T-cell (primary cell): ENCODE measurements around the gene PPP1R9A. TPM values are rescaled to one million over a fixed set of nuclear protein-coding genes. Genes with fewer than 3 reads are reported as not detected.

Experiments
- ATAC-seq, 4 experiments: fragments of 200-7000 bp in 3 of 4; fragments of 150-1000 bp in 1 of 4; cut with Tn5 transposase; replicated peaks in 1 of 4; 1 replicate in 3 of 4; 2 replicates in 1 of 4; pipeline ENCODE4 v1.10.0; 2021; ENCODE audit warnings: moderate library complexity in 3 of 4, mild to moderate bottlenecking in 2 of 4, moderate number of reproducible peaks in 1 of 4
- CTCF ChIA-PET, 2 donors: fragments of 300-600 bp; sonication (Branson Sonifier 250); formaldehyde crosslinking; loops; one replicate each; lab custom pipeline; 2022; ENCODE audit warnings: antibody characterized with exemption in 2 of 2; lab: Charles Lee
- POLR2A ChIA-PET, 2 donors: fragments of 300-600 bp; sonication (Branson Sonifier 250); formaldehyde crosslinking; loops; one replicate each; lab custom pipeline; 2022; ENCODE audit warnings: antibody characterized with exemption in 2 of 2; lab: Charles Lee
- DNase-seq, 35 experiments: peaks; one replicate each; pipeline versions ENCODE4 v3.0.0 to v3.0.0-alpha.2; 2013 to 2023
- H3K27ac ChIP-seq: one replicate; pipeline ENCODE4 v1.5.1; 2013; ENCODE audit warnings: low read length
- H3K27me3 ChIP-seq, 2 experiments: replicated peaks in 1 of 2; 1 replicate in 1 of 2; 2 replicates in 1 of 2; pipeline versions ENCODE4 v1.6.1 to v1.7.0; 2013; ENCODE audit warnings: low read length in 1 of 2, mixed read lengths in 1 of 2; ENCODE audit not compliant: control insufficient read depth in 2 of 2, insufficient read depth in 2 of 2; ENCODE audit errors: extremely low read depth in 1 of 2
- H3K36me3 ChIP-seq, 2 donors: 1 replicate in 1 of 2; 2 replicates in 1 of 2; pipeline versions ENCODE4 v1.6.1 to v1.7.0; 2013; ENCODE audit warnings: low read length in 1 of 2; ENCODE audit not compliant: control insufficient read depth in 2 of 2, insufficient read depth in 1 of 2; ENCODE audit errors: extremely low read depth in 1 of 2
- H3K4me1 ChIP-seq, 2 experiments: 1 replicate in 1 of 2; 2 replicates in 1 of 2; pipeline versions ENCODE4 v1.6.1 to v1.7.0; 2013; ENCODE audit warnings: low read length in 2 of 2, mixed read lengths in 1 of 2; ENCODE audit not compliant: insufficient read depth in 2 of 2, control insufficient read depth in 1 of 2; ENCODE audit errors: extremely low read depth in 1 of 2
- H3K4me3 ChIP-seq, 2 donors: 1 replicate in 1 of 2; 2 replicates in 1 of 2; pipeline versions ENCODE4 v1.5.1 to v1.7.0; 2013; ENCODE audit warnings: mild to moderate bottlenecking in 2 of 2, low read length in 1 of 2, moderate library complexity in 1 of 2; ENCODE audit not compliant: control insufficient read depth in 1 of 2; ENCODE audit errors: extremely low read depth in 1 of 2
- H3K9me3 ChIP-seq: 2 replicates; pipeline ENCODE4 v1.7.0; 2013
- H3K27ac Mint-ChIP-seq, 2 donors: one replicate each; pipeline ENCODE4 v1.8.0; 2020 to 2021; ENCODE audit warnings: mild to moderate bottlenecking in 2 of 2, mixed read lengths in 2 of 2
- H3K27me3 Mint-ChIP-seq, 2 donors: one replicate each; pipeline ENCODE4 v1.8.0; 2021 to 2022; ENCODE audit warnings: mixed read lengths in 2 of 2
- H3K36me3 Mint-ChIP-seq: one replicate; pipeline ENCODE4 v1.8.0; 2021; ENCODE audit warnings: mixed read lengths
- H3K4me1 Mint-ChIP-seq, 3 donors: one replicate each; pipeline ENCODE4 v1.8.0; 2020 to 2022; ENCODE audit warnings: mixed read lengths in 3 of 3, mild to moderate bottlenecking in 1 of 3
- H3K4me3 Mint-ChIP-seq, 3 donors: one replicate each; pipeline ENCODE4 v1.8.0; 2020 to 2022; ENCODE audit warnings: mild to moderate bottlenecking in 3 of 3, mixed read lengths in 3 of 3, moderate library complexity in 3 of 3
- H3K9me3 Mint-ChIP-seq, 3 donors: one replicate each; pipeline ENCODE4 v1.8.0; 2020 to 2022; ENCODE audit warnings: mixed read lengths in 3 of 3
- WGBS: methylation state at CpG from one replicate; pipeline ENCODE4 v1.1.5; 2013; ENCODE audit warnings: missing lambda C conversion rate; ENCODE audit not compliant: insufficient coverage; 5-methylcytosine and 5-hydroxymethylcytosine counted together
- total RNA-seq, 35 experiments: library from RNA in 6 of 35; stranded (reverse) in 6 of 35; fragments of 120-200 nt in 1 of 35; gene quantifications; one replicate each; pipeline versions ENCODE4 v1.2.1 to v1.2.4 and lab custom pipeline; 2013 to 2026

The PPP1R9A gene
- total RNA-seq, 5 donors from 2014 or later (not counting 1 experiment from before 2014, with no cell fraction given): 0.10 to 0.23 (median 0.13) TPM; not detected in 2

DNA sequence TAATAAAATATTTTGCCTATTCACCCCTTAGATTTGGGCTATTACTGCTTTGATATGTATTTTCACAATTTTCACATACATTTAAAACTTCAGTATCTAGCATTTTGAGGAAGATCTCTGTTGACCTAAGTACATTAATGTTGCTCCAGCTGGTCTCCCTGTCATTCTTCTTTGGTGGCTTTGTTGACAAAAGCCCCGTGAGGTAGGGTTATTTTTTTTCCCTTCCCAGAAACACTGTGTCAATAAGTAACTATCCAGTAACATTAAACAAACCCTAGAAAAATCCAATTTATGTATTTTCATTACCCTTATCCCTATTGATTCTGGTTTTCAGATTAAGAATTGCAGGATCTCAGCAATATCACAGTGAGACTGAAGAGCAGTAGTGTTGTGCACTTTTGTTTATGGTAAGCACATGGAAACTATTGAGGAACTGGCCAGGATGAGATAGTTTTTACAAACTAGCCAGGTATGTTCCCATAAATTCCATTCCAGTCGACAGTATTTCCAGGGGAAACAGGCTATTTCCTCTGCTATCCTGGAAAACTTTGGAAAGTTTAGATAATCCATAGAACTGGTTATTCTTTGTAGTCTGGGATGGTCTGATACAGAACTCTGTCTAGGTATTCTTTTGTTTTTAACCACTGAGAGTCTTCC lies 218.8 kb downstream of the PPP1R9A start:
- DNase-seq (no peak), ATAC-seq (no peak)
- H3K36me3 ChIP-seq: no peaks in the 10 kb centered on the region
- WGBS: no CpG with 5 or more reads among the region's 2 CpGs
- Mint-ChIP-seq H3K36me3 (no peaks in the 10 kb centered on the region), H3K4me1 (no peaks in the 10 kb centered on the region), H3K9me3 (peaks cover 0 to 8% (median 3%) of the 10 kb centered on the region in 3 donors), H3K4me3 (no peak overlapping the region), H3K27me3 (no peaks in the 10 kb centered on the region), H3K27ac (no peak overlapping the region)
- H3K4me1 ChIP-seq: no peaks in the 10 kb centered on the region
- POLR2A ChIA-PET: no interaction called here
- H3K9me3 ChIP-seq: no peaks in the 10 kb centered on the region
- H3K27me3 ChIP-seq: no peaks in the 10 kb centered on the region
- H3K4me3 ChIP-seq: no peak overlapping the region
- no peak overlapping the region for H3K27ac ChIP-seq
- CTCF ChIA-PET: no interaction called here

DNA sequence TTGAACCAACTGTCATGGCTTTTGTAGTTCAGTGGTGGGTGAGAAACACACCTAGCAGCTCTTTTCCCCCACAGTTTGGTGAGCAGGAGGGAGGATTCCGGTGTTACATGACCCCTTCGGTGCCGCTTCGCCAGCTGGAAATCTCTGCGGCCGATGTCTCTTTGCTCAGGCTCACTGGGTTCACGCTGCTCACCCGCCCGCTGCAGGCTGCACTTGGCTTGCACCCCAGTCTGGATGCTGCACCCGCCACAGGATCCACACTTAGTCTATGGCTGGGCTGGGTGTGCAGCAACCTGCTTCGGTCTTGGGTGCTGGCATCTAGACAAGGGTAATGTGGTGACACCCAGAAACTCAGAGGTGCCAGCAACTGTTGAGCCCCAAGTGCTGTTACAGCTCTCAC lies 225.1 kb downstream of the PPP1R9A start:
- DNase-seq (no peak), ATAC-seq (no peak)
- Mint-ChIP-seq H3K9me3 (peaks cover 0 to 8% (median 3%) of the 10 kb centered on the region in 3 donors), H3K27me3 (no peaks in the 10 kb centered on the region), H3K27ac (no peak overlapping the region), H3K36me3 (no peaks in the 10 kb centered on the region), H3K4me3 (no peak overlapping the region), H3K4me1 (no peaks in the 10 kb centered on the region)
- Histone ChIP-seq H3K9me3 (no peaks in the 10 kb centered on the region), H3K36me3 (no peaks in the 10 kb centered on the region), H3K27me3 (no peaks in the 10 kb centered on the region), H3K4me1 (no peaks in the 10 kb centered on the region), H3K27ac (no peak overlapping the region), H3K4me3 (no peak overlapping the region)
- POLR2A ChIA-PET: no interaction called here
- WGBS: 100% methylated on average over 8 of the region's 11 CpGs
- CTCF ChIA-PET: no interaction called here

DNA sequence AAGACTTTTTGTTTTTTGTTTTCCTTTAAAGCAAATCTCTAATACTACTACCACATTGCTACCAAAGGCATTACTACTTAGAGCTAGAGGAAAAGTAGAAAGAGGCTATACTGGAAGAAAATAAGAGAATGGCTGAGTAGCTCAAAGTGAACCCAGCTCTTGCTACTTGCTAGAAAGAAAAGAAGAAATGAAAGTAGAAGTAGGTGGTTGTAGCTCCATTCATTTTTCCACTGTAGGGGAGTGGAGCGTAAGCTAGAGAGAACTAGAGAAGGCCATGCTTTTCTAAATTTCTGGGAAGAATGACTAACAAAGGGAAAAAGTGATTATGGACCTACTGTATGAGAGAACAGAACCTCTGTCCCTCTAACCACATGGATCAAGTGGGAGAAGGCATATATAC lies 232.5 kb downstream of the PPP1R9A start:
- no peaks in the 10 kb centered on the region for H3K4me1 Mint-ChIP-seq
- Histone ChIP-seq H3K36me3 (no peaks in the 10 kb centered on the region), H3K9me3 (no peaks in the 10 kb centered on the region), H3K4me3 (no peak overlapping the region), H3K4me1 (no peaks in the 10 kb centered on the region), H3K27ac (no peak overlapping the region), H3K27me3 (no peaks in the 10 kb centered on the region)
- no CpG with 5 or more reads among the region's 1 CpG for WGBS
- H3K36me3 Mint-ChIP-seq: no peaks in the 10 kb centered on the region
- no peaks in the 10 kb centered on the region for H3K27me3 Mint-ChIP-seq
- H3K9me3 Mint-ChIP-seq: peaks cover 0 to 3% (median 0%) of the 10 kb centered on the region in 3 donors
- ChIA-PET POLR2A (interaction anchor here (0.6 kb wide), 3 partner anchors 90 to 1429 kb away, joined by 3 to 8 read pairs (median 3); no protein-coding TSS in a partner anchor), CTCF (interaction anchor here in 1 of 2 donors (0.7 kb wide), 1 partner anchor 18 kb away, joined by 3 read pairs; no protein-coding TSS in a partner anchor)
- H3K4me3 Mint-ChIP-seq: no peak overlapping the region
- no peak for ATAC-seq
- DNase-seq: no peak
- H3K27ac Mint-ChIP-seq: no peak overlapping the region

DNA sequence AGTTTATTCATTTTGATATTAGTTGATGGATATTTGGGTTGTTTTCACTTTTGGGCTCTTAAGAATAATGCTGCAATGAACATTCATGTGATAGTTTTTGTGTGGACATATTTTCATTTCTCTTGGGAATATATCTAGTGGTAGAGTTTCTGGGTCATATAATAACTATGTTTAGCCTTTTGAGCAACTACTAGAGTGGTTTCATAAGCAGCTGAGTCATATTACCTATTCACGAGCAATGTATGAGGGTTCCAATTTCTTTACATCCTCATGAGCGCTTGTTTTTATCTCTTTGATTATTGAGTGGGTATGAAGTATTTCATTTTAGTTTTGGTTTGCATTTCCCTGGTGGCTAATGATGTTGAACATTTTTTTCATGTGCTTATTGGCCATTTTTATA lies 234.4 kb downstream of the PPP1R9A start:
- Mint-ChIP-seq H3K27ac (no peak overlapping the region), H3K9me3 (peaks cover 0 to 3% (median 0%) of the 10 kb centered on the region in 3 donors), H3K36me3 (no peaks in the 10 kb centered on the region), H3K4me3 (no peak overlapping the region), H3K27me3 (no peaks in the 10 kb centered on the region), H3K4me1 (no peaks in the 10 kb centered on the region)
- Histone ChIP-seq H3K27ac (no peak overlapping the region), H3K9me3 (no peaks in the 10 kb centered on the region), H3K27me3 (no peaks in the 10 kb centered on the region), H3K4me3 (no peak overlapping the region), H3K36me3 (no peaks in the 10 kb centered on the region), H3K4me1 (no peaks in the 10 kb centered on the region)
- ATAC-seq (no peak), DNase-seq (no peak)
- ChIA-PET POLR2A (no interaction called here), CTCF (no interaction called here)
- no CpG with 5 or more reads among the region's 2 CpGs for WGBS

DNA sequence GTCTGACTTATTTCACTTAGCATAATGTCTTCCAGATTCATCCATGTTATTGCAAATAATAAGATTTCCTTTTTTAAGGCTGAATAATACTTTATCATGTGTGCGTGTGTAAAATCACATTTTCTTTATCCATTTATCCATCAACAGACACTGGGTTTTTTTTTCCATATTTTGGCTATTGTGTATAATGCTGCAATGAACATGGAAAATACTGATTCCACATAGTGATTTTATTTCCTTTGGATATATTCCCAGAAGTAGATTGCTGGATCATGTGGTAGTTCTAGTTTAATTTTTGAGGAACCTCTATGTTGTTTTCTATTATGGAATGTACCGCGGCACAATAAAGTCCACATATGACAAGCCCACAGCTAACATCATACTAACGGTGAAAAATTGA lies 236.9 kb downstream of the PPP1R9A start:
- Mint-ChIP-seq H3K27ac (no peak overlapping the region), H3K9me3 (peaks cover 0 to 3% (median 0%) of the 10 kb centered on the region in 3 donors), H3K4me1 (no peaks in the 10 kb centered on the region), H3K27me3 (no peaks in the 10 kb centered on the region), H3K36me3 (no peaks in the 10 kb centered on the region), H3K4me3 (no peak overlapping the region)
- ChIA-PET CTCF (no interaction called here), POLR2A (no interaction called here)
- H3K27ac ChIP-seq: no peak overlapping the region
- no peaks in the 10 kb centered on the region for H3K27me3 ChIP-seq
- DNase-seq: no peak
- no peak overlapping the region for H3K4me3 ChIP-seq
- H3K36me3 ChIP-seq: no peaks in the 10 kb centered on the region
- no peaks in the 10 kb centered on the region for H3K4me1 ChIP-seq
- ATAC-seq: no peak
- no CpG with 5 or more reads among the region's 4 CpGs for WGBS
- H3K9me3 ChIP-seq: no peaks in the 10 kb centered on the region

DNA sequence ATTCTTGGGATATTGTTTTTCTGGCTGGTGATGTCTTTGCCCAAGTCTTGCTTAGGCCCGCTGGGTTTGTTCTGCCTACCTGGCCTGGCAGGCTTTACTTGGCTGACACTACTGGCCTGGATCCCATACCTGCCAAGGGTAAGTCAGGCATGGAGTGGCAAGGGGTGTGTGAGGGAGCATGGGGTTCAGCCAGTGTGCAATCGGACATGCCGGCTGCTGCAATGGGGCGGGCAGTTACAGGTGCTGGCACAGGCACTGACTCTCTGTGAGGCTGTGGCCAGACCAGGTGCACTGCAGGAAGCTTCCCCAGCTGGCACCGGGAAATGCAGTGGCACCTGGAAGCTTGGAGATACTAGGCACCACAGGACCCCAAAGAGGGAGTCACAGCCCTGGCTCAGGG lies 248.6 kb downstream of the PPP1R9A start:
- no peaks in the 10 kb centered on the region for H3K4me1 ChIP-seq
- ChIA-PET CTCF (interaction anchor here in 1 of 2 donors (0.6 to 0.9 kb wide), 2 partner anchors 14 to 707 kb away, joined by 3 to 6 read pairs; no protein-coding TSS in a partner anchor), POLR2A (no interaction called here)
- H3K27me3 Mint-ChIP-seq: no peaks in the 10 kb centered on the region
- H3K9me3 Mint-ChIP-seq: peaks cover 0 to 3% (median 1%) of the 10 kb centered on the region in 3 donors
- no peak overlapping the region for H3K4me3 ChIP-seq
- no peaks in the 10 kb centered on the region for H3K4me1 Mint-ChIP-seq
- H3K36me3 Mint-ChIP-seq: no peaks in the 10 kb centered on the region
- H3K27ac ChIP-seq: no peak overlapping the region
- 98% methylated on average over 5 of the region's 5 CpGs for whole genome bisulfite sequencing
- ATAC-seq: no peak
- no peak overlapping the region for H3K4me3 Mint-ChIP-seq
- no peak overlapping the region for H3K27ac Mint-ChIP-seq
- H3K9me3 ChIP-seq: no peaks in the 10 kb centered on the region
- H3K27me3 ChIP-seq: peaks cover 0 to 3% of the 10 kb centered on the region in 2 experiments
- no peaks in the 10 kb centered on the region for H3K36me3 ChIP-seq
- DNase-seq: no peak
